Amniotic epithelial cell (primary cell): ENCODE data around the gene RTP2.
"Not testable (repeated sequence)": the region's sequence is repeated elsewhere in the genome, so short reads cannot be mapped to it uniquely, and the experiment has no call there.

Experiments
- DNase-seq: peaks from one replicate; pipeline ENCODE4 v3.0.0-alpha.2; 2010; ENCODE audit warnings: low read depth

The RTP2 gene

DNA sequence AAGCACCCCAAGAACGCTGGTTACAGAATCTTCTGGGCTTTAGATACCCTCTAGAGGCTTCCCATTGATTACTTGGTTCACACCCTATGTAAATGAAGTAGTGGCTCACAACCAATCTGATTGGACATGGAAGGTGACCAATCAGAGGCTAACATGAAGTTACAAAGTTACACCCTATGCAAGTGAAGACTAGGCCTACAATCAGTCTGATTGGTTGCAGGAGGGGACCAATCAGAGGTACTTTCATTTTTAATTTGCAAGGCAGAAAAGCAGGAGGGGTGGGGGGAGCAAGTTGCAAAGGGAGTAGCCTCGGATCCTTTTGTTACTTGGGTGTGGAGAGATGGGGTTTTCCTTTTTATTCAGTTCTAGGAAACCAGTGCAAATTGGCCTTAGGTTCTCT is 11.1 kb upstream of the RTP2 start:
- peak; percentile 64 for DNase-seq

DNA sequence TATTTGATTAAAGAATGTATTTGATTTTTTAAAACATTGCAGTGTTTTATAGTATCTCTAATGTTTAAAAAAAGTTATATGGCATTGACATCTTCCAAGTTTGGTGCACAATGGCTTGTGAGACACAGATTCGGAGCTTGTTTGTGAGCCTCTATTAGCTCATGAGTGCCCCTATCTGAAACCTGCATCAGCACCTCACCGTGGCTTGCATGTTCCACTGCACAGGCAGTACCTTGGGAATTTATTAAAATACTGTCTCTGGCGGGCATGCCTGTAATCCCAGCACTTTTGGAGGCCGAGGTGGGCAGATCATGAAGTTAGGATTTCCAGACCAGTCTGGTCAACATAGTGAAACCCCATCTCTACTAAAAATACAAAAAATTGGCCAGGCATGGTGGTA is 6.8 kb upstream of the RTP2 start:
- DNase-seq: no peak

DNA sequence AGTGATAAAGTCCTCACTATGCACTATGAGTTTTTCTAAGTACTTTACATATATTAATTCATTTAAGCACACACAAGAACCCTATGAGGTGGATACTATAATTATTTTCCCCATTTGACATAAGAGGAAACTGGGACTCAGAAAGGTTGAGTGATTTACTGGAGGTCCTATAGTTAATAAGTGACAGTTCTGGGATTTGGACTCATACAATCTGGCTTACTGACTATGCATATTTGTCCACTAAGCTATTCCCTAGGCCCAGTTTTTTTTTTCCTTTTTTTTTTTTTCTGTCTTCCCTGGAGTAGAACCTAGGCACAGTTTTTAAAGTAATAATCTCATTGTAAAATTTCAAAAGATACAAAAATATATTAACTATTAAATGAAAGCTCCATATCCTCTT is 6.3 kb upstream of the RTP2 start:
- DNase-seq: no peak

DNA sequence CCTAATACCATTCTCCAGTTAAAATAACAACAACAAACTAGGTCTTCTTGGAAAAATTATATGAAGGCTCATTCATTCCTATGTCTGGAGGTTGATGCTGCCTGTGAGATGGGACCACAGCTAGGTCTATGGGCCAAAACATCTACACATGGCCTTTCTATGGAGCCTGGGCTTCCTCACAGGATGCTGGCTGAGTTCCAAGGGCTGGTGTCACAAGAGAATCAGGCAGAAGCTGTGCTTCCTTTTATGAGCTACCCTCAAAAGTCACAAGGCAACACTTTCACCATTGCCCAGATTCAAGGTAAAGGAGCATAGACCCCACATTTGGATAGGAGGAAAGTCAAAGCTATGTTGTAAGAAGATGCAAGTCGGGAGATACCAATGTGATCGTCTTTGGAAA is 4.6 kb upstream of the RTP2 start:
- no peak for DNase-seq

DNA sequence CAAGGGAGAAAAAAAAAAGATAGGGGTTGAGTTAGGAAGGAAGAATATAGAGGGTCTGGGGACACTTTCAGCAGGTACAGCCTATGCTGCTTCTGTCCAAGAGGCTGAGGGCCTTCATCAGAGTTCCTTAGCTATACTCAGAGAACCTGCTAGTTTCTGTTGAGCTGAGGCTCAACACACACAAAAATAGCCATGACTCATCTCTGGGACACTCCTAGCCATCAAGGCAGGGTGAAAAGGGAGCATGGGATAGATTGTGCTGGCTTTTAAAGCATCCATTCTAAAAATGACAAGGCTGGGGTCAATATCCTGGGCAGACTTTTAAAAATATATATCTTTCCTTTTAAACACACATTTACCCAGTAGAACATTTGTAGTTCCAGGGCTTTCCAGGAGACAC is 2.8 kb upstream of the RTP2 start:
- no peak for DNase-seq

DNA sequence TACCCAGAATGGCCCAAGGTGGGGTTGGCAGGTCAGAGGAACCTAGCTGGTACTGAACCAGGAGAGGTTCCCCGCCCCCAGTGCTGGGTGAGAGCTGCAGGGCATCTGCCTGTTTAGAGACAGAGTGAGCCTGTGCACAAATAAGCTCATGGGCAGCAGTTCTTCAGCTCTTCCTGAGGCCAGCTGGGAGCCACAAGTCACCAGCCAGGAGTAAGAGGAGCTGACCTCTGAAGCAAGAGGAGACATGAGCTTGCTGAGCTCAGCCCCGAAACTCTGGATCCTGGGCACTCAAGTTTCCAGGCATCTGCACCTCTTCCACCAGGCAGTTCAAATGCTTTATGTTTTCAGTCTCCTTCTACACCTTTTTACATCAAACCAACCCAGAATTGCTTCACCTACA is 2.1 kb downstream of the RTP2 start:
- no peak for DNase-seq

DNA sequence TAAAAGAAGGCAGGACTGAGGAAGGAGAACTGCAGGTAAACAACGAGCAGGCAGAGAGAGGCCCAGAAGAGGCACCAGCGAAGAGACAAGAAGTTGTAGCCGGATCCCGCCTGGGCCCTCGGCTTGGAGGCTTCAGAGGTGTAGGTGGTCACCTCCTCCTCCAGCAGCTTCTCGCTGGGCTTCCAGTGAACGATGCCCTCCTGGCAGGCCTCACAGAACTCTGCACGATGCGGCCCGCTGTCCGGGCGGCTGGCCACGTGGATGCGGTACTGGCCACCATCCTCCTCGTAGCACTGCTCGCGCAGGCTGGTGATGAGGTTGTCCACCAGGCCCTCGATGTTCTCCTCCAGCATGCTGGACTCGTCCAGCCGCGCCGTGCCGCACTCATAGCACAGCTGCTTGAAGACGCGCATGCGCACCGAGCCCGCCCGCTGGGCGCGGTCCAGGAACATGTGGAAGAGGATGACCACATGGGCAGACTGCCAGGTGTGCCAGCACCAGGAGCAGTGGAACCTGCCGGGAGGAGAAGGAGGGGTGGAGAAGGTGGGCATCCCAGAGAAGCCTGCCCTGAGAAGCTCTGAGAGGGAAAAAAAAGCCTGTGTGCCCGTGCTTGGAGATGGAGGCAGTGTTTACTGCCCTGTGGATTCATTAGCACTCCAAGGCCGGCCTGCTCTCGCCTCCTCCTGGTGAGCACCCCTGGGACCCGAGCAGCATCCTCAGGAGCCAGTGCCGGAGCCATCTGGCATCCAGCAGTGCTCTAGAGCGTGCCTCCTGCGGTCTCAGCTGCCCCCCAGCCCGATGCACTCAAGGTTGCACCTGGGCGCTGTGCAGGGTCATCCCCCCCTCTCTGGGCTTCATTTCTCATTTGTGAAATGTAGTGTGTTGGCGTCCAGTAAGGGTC is 3.6 kb downstream of the RTP2 start:
- DNase-seq: no peak

DNA sequence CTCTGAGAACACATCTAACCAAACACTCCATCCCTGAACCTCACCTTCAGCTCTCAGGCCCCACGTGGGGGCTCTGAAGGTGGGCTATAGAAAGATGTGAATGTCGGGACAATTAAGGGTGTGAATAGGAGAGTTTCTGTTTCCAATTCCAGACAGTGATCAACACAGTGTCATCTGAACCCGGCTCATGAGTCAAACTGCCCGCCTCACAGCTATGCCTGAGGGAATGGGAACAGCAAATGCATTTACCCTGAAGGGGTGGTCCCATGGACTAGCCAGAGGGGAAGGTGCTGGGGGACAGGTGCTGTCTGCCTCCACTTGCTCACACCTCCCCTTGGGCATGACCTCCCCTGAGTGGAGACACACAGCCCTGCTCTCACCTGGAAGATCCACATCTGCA is 6.3 kb downstream of the RTP2 start:
- no peak for DNase-seq

DNA sequence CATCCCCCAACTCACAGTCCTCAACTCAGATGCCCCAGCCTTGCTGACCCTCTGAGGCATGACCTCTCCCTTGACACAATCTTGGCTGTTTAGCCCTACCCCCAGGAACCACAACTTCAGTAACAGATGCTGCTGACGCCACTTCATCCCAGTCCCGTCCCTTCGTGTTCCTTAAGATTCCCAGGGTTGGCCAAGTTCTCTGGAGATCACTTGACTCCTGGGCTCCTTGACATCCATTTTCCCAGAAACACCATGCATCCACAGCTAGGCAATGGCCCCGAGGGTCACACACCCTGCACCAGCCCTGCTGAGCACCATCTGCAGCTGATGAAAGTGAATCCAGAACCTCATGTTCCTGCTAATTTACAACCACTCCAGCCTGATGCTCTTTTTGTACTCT is 6.9 kb downstream of the RTP2 start:
- DNase-seq: no peak

DNA sequence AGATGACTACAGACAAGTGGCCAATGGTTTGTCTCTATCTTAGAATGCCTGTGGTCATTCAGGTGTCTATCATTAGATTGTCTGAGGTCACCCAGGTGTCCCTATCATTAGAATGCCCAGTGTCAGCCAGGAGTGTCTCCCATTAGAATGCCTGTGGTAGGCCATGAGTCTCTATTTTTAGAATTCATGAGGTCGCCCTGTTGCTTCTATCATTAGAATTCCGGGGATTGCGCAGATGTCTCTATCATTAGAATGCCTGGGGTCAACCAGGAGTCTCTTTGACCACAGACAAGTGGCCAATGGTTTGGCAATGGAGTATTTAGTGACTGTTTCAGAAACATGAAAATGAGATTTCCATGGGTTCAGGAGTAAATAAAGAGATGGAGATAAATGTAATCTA is 7.6 kb downstream of the RTP2 start:
- peak; percentile 21 for DNase-seq

DNA sequence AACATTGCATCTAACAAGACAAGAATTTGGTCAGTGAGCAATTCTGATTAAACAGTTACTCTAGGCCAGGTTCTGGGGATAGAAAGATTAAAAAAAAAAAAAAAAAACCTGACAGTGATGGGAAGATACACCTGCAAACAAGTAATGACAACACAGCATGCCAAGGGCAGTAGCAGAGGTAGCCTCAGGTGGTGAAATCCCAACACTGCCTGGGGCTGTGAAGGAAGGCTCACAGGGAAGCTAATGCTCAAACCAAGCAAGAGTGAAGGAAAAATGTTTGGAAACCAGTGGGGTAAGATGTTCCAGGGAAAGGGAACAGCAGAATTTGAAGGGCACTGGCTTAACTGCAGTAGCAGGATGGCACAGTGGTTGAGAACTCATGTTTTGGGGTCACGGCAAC is 8.9 kb downstream of the RTP2 start:
- no peak for DNase-seq

DNA sequence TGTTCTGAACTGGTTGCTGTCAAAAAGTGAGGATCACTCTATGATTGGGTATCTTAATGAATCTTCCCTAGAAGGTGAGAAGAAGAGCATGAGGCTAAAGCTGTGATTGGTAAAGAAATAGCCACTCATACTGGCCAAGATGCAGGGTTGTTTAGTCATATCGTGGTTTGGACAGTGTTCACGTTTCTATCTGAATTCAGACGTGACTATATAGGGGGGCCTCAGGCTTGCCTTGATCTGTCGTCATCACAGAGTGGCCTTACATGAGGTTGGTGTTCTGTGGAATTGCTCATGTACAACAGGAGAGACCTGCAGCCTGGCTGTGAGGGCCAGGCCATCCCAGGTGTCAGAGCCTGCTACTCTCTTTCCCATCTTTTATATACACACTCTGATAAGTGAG is 12.4 kb downstream of the RTP2 start:
- DNase-seq: peak; percentile 76

DNA sequence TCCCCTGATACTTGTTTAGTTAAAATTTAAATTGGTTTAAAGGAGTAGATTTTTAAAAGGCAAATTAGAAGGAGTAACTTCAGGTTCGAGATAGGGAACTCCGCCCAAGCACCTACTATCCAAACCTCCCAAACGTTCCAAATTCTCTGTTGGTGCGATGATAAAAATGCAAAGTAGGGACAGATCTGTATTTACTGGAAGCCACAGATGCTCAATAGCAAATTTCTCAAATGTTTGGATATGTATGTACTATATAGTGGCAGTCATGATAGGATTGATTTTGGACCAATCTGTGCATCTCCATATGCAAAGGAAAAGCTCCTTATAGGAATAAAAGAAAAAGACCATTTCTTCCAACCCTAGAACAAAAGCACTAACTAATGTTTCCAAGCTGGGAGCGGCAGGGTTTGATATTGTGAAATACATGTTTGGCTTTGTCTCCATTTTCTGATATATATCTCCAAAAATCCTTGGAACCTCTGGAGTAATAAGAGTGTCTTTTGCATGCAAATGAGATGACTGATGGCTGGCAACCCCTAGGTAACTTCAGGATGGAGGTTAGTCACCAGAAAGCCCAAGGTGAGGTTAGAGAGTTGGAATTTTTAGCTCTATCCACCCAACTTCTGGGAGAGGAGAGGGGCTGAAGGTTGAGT is 15.6 kb downstream of the RTP2 start:
- DNase-seq: no peak

DNA sequence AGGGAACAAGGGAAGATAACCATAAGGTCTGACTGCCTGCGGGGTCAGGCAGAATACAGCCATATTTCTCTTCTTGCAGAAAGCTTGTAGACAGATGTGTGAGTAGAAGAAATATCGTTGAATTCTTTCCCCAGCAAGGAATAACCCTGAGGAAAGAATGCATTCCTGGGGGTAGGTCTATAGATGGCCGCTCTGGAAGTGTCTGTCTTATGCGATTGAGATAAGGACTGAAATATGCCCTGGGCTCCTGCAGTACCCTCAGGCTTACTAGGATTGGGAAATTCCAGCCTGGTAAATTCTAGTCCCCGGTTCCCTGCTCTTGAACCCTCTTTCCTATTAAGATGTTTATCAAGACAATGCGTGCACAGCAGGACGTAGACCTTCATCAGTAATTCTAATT is 16.4 kb downstream of the RTP2 start:
- DNase-seq: peak; percentile 12

DNA sequence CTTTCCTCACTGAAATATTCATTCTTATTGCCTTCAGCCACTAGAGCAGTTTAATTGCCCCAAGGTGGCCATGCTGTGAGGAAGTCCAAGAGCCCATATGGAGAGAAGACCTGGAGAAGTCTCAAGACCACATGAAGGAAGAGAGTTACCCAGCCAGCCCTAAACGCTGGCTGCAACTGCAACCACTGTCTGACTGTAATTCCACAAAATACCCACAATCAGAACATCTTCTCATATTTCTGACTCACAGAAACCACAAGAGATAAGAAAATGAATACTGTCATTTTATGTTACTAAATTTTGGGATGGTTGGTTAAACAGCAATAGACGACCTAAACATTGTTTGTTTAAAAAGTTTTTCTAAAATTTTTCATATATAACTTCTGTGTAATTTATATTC is 17.5 kb downstream of the RTP2 start:
- DNase-seq: peak; percentile 83

DNA sequence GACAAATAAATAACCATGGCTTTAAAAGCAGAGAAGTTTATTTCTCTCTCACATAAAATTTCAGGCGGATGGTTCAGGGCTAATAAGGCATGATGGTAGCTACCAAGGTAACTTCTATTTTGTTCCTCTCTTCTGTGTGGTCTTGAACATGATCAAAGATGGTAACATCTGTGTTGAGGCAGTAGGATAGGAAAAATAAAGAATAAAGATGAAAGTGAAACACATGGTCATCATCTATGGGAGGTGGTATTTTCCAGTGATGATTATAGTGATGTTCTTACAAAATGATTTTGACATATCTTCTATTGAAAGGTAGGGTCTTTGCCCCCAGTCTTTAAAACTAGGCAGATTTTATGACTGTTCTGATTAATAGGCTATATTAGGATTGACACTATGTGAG is 17.9 kb downstream of the RTP2 start:
- DNase-seq: no peak

DNA sequence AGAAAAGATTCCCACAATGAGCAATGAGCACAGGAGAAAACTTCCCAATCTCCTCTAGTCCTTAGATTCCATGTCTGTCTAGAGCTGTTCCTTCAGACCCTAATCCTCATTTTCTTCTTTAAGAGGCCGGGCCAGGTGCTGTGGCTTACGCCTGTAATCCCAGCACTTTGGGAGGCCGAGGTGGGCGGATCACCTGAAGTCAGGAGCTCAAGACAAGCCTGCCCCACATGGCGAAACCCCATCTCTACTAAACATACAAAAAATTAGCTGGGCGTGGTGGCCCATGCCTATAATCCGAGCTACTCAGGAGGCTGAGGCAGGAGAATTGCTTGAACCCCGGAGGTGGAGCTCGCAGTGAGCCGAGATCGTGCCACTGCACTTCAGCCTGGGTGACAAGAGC is 20.6 kb downstream of the RTP2 start:
- not testable (repeated sequence) for DNase-seq

DNA sequence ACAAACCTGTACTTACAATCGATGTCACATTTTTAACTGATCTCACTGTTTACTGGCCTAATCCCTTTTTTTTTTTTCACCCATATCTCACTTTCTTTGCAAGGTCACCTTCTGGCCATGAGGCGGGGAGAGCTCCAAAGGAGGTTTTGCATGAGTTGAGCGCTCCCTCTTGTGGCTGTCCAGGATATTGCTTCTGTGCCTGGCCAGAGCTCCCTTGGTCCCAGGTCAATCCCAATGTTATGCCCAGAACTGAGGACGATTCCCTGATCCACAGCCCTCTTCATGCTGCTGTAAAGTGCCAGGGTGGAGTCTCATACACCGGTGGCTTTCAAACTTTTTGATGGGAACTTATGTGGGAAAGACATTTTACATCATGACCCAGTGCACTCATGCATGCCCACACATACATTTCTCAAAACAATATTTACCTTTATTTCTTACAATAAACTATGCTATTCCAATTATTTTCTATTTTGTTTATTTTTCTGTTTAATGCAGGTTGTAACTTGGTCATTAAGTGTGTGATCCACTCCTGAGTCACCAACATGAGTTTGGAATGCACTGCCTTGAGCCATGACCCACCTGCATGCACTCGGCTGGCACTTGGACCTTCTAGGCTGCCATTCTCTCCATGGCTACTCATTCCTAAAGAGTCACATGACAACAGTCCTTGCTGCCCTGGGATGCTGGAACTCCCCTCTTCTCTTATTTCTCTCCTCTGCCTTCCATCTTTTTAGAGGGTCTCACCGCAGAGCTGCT is 22.5 kb downstream of the RTP2 start:
- peak; percentile 70 for DNase-seq

DNA sequence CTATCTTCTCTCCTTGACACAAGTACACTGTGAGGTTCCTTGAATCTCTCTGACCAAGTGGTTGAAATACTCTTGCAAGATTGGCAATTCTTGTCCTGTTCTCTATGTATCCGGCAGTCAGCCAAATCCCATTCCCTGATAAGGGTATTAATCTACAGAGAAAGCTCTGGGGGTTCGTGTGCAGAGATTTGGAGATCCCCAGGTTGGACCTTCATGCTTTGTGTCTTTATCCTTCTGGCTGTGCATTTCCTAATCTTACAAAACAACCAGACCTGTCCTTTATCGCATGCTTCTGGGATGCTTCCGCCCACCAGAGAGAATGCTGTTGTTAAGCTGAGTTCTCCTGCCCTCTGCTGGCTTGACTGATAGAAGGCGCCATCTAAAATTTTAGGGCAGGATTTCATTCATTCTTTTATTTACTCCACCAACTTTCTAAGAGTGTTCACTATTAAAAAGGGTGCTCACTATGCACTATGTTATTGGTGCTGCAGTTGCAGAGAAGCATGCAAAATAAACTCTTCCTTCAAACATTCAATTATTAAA is 23.6 kb downstream of the RTP2 start:
- peak; percentile 74 for DNase-seq

DNA sequence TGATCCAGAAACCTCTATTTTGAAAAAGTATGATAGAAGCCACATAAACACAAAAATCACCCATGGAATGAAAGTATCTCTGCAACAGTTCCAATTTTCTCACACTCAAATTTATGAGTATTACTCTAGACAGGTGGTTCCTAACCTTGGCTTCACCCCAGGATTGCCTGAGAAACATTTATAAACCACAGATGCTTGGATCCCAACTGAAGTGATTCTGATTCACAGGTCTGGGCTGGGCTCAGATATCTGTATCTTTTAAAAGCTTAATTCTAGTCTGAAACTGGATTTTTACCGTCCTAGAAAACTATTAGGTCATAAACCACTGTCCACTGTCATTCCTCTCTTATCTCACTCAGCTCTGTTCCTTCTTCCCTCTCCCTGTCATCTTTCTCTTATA is 24.8 kb downstream of the RTP2 start:
- DNase-seq: peak; percentile 34

DNA sequence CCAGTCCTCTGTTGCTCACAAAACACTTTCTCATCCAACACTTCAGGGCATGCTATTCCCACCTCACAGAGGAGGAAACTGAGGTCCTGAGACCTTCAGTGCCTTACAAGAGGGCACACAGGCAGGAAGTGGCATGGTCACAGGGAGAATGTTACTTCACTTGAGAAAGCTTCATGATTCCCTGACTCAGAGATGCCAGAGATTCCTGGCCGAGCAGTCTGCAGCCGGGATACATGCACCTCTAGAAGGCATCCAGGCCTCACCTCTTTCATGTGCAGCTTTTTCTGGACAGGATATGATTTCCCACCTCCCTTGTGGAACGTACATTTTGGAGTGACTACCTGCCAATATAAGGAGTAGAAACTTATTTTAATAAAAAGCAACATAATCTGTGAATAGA is 29.3 kb downstream of the RTP2 start:
- DNase-seq: peak; percentile 8

DNA sequence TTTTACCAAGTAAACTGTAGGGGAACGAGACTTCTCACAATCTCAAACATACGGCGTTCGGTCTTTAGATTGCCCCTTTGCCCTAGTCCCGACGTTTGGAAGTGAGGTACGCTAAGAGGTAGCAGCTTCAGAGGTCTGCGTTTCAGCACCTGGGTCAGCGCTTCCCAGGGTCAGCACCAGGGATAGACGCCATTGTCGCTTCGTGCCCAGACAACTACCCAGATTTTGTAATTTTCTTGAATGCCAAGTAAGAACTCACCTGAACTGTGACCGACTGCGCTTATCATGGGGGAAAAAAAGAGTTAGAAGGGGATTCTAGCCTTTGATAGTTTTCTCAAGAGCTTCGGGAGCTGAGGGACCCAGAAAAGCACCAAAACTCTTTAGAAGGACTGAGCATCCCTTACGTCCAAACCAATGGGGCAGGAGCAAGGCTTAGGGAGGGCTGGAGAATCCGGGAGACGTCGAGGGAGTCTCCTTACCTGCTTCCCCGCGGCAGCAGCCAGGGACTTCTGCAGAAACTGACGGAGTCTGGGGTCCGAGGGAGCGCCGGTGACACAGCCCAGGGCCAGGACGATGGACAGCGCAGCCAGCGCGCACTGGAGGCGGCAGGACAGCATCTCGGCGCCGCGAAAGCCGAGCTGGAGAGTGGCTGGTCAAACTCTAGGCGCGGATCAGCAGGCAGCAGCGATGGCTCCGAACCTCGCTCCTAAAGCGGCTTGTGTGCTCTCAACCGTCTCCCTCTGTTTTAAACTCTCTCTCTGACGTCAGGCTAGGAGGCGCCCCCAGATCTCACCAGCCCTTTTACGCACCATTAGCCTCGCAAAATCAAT is 32.5 kb downstream of the RTP2 start, which contains the start of gene SST:
TSS of gene SST (minus strand) at position 720 of the 830 bp plus-strand sequence. CDS start at position 617, 103 bp downstream.
- DNase-seq: peak; percentile 61
